DOHH2 (cell line): ENCODE measurements around the gene UPF2.

ENCODE experiments used
- H3F3A ChIP-seq: fragments of 200-600 bp; sonication (generic), shearing (Covaris generic); 2 replicates; pipeline ENCODE4 v1.6.0; 2016; ENCODE audit warnings: antibody characterized with exemption, mild to moderate bottlenecking; ENCODE audit not compliant: control insufficient read depth, insufficient read depth
- H3K27ac ChIP-seq: fragments of 200-600 bp; sonication (generic); 2 replicates; pipeline ENCODE4 v1.5.1; 2014; ENCODE audit warnings: low read depth, mild to moderate bottlenecking, low read length, moderate library complexity
- H3K27me3 ChIP-seq: fragments of 200-600 bp; sonication (generic); 2 replicates; pipeline ENCODE4 v1.6.1; 2014; ENCODE audit warnings: mild to moderate bottlenecking, low read length, mixed read lengths; ENCODE audit not compliant: control insufficient read depth
- H3K36me3 ChIP-seq: fragments of 200-600 bp; sonication (generic); 2 replicates; pipeline ENCODE4 v1.6.1; 2014; ENCODE audit warnings: mild to moderate bottlenecking, low read length, moderate library complexity, mixed read lengths; ENCODE audit not compliant: control insufficient read depth
- H3K4me1 ChIP-seq: fragments of 200-600 bp; sonication (generic); 2 replicates; pipeline ENCODE4 v1.6.1; 2014; ENCODE audit warnings: mild to moderate bottlenecking, low read length, mixed read lengths; ENCODE audit not compliant: control insufficient read depth
- H3K4me2 ChIP-seq: fragments of 200-600 bp; sonication (generic); 2 replicates; pipeline ENCODE4 v1.6.0; 2014; ENCODE audit warnings: mild to moderate bottlenecking, low read length, moderate library complexity
- H3K4me3 ChIP-seq: fragments of 200-600 bp; sonication (generic); 2 replicates; pipeline ENCODE4 v1.5.1; 2014; ENCODE audit warnings: mild to moderate bottlenecking, low read length, mixed read lengths
- H3K79me2 ChIP-seq: fragments of 200-600 bp; sonication (generic); 2 replicates; pipeline ENCODE4 v1.6.1; 2014; ENCODE audit warnings: mild to moderate bottlenecking, low read length, mixed read lengths; ENCODE audit not compliant: control insufficient read depth
- H3K9me2 ChIP-seq: fragments of 200-600 bp; sonication (generic); replicated peaks from 2 replicates; pipeline ENCODE4 v1.6.1; 2014; ENCODE audit warnings: mild to moderate bottlenecking, low read length, mixed read lengths; ENCODE audit not compliant: control insufficient read depth
- H3K9me3 ChIP-seq: fragments of 200-600 bp; sonication (generic); 2 replicates; pipeline ENCODE4 v1.6.1; 2014; ENCODE audit warnings: antibody characterized with exemption, low read length, mixed read lengths; ENCODE audit not compliant: control insufficient read depth, insufficient read depth
- H4K20me1 ChIP-seq: fragments of 200-600 bp; sonication (generic); 2 replicates; pipeline ENCODE4 v1.6.0; 2014; ENCODE audit warnings: low read depth, mild to moderate bottlenecking, antibody characterized with exemption, low read length, moderate library complexity; ENCODE audit not compliant: control insufficient read depth, insufficient read depth
- EZH2phosphoT487 ChIP-seq: fragments of 200-600 bp; sonication (generic); IDR thresholded peaks from 2 replicates; pipeline ENCODE4 v1.6.1; 2017; ENCODE audit warnings: borderline replicate concordance, mild to moderate bottlenecking, antibody characterized with exemption, low read length, moderate library complexity, mixed read lengths
- TF ChIP-seq, protein P1 (sequence below): fragments of 200-600 bp; sonication (generic); IDR thresholded peaks from one replicate; pipeline ENCODE4 v1.5.1; 2014; ENCODE audit warnings: antibody characterized with exemption, mild to moderate bottlenecking, low read depth, low read length; ENCODE audit not compliant: poor library complexity, severe bottlenecking

Gene UPF2

DNA sequence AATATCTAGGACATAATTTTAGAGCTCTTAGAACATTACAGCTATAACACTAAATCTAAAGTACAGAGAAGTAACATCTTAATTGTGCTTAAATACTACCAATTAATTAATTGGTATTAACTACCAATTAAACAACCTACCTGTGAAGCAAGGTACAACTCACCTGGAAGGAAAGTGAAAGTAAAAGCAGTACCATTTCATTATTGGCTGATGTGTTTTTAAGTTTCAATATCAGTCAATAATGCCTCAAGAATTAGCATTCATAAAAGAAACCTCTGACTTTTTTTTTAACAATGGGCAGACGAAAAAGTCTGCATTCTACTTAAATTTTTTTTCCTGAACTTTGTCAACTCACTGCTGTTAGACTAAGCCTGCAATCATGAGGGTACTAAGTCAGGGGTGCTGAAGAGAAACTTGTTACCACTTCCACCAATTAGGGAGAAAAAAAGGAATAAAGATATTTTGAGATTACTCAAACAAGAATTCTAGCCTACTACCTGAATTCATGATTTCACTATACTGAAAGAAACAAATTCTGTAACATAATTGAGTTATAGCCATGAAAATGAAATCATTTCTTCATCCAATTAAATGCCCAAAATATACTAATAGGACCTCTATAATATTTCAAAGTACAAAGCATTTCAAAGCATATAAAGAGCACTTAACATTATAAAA, 19.9 kb downstream of the UPF2 start:
- H3K27ac ChIP-seq = no peak overlapping the region
- H3K79me2 ChIP-seq = peaks cover 95% of the 10 kb centered on the region

GRCh38 chr10:12020574-12020973, 22.0 kb downstream of the UPF2 start:
- no peak overlapping the region for H3K4me3 ChIP-seq
- H3K4me1 ChIP-seq = peaks cover 10% of the 10 kb centered on the region
- no peak overlapping the region for H3K4me2 ChIP-seq
- peaks cover 36% of the 10 kb centered on the region for H3K36me3 ChIP-seq
- H3K9me2 ChIP-seq = no peaks in the 10 kb centered on the region
- TF ChIP-seq EZH2phosphoT487 = no peak
- H4K20me1 ChIP-seq = no peaks in the 10 kb centered on the region; the same call in 1 of the 2 replicates
- H3K27ac ChIP-seq = no peak overlapping the region
- H3F3A ChIP-seq = no peaks in the 10 kb centered on the region; the same call in 1 of the 2 replicates
- no peaks in the 10 kb centered on the region for H3K9me3 ChIP-seq
- H3K79me2 ChIP-seq = peaks cover 92% of the 10 kb centered on the region
- H3K27me3 ChIP-seq = no peaks in the 10 kb centered on the region

More for the DNA sequence above, 19.9 kb downstream of the UPF2 start:
- no peak overlapping the region for H3K4me3 ChIP-seq
- H3K27me3 ChIP-seq = no peaks in the 10 kb centered on the region
- peaks cover 3% of the 10 kb centered on the region; the same call in 1 of the 2 replicates for H4K20me1 ChIP-seq
- H3F3A ChIP-seq = no peaks in the 10 kb centered on the region
- H3K9me3 ChIP-seq = no peaks in the 10 kb centered on the region
- no peak for TF ChIP-seq EZH2phosphoT487
- TF ChIP-seq, protein P1, sequence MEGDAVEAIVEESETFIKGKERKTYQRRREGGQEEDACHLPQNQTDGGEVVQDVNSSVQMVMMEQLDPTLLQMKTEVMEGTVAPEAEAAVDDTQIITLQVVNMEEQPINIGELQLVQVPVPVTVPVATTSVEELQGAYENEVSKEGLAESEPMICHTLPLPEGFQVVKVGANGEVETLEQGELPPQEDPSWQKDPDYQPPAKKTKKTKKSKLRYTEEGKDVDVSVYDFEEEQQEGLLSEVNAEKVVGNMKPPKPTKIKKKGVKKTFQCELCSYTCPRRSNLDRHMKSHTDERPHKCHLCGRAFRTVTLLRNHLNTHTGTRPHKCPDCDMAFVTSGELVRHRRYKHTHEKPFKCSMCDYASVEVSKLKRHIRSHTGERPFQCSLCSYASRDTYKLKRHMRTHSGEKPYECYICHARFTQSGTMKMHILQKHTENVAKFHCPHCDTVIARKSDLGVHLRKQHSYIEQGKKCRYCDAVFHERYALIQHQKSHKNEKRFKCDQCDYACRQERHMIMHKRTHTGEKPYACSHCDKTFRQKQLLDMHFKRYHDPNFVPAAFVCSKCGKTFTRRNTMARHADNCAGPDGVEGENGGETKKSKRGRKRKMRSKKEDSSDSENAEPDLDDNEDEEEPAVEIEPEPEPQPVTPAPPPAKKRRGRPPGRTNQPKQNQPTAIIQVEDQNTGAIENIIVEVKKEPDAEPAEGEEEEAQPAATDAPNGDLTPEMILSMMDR = no peak
- H3K9me2 ChIP-seq = no peaks in the 10 kb centered on the region
- peaks cover 10% of the 10 kb centered on the region for H3K4me1 ChIP-seq
- peaks cover 51% of the 10 kb centered on the region for H3K36me3 ChIP-seq
- peak overlapping the region; percentile 17; the same call in 1 of the 2 replicates for H3K4me2 ChIP-seq

- no peak overlapping the region for H3K4me3 ChIP-seq
- H3K9me3 ChIP-seq = no peaks in the 10 kb centered on the region
- TF ChIP-seq, protein P1 = no peak
- TF ChIP-seq EZH2phosphoT487 = no peak
- peaks cover 90% of the 10 kb centered on the region for H3K79me2 ChIP-seq
- H3K4me1 ChIP-seq = peaks cover 10% of the 10 kb centered on the region
- H3K27ac ChIP-seq = no peak overlapping the region
- H3K27me3 ChIP-seq = no peaks in the 10 kb centered on the region
- no peaks in the 10 kb centered on the region for H3K9me2 ChIP-seq
- H3K36me3 ChIP-seq = peaks cover 35% of the 10 kb centered on the region
- H4K20me1 ChIP-seq = no peaks in the 10 kb centered on the region; the same call in 1 of the 2 replicates
- no peak overlapping the region for H3K4me2 ChIP-seq
- no peaks in the 10 kb centered on the region; the same call in 1 of the 2 replicates for H3F3A ChIP-seq
Observed at GRCh38 chr10:12019283-12019971, 23.2 kb downstream of the UPF2 start.
